Suppressor macrophage treated with lipopolysaccharide for 1 hour (primary cell): ENCODE data around the gene NUMB.

ENCODE experiments used
- DNase-seq, 3 donors: peaks; one replicate each; pipeline ENCODE4 v3.0.0-alpha.2; 2020 to 2022

NUMB gene

DNA sequence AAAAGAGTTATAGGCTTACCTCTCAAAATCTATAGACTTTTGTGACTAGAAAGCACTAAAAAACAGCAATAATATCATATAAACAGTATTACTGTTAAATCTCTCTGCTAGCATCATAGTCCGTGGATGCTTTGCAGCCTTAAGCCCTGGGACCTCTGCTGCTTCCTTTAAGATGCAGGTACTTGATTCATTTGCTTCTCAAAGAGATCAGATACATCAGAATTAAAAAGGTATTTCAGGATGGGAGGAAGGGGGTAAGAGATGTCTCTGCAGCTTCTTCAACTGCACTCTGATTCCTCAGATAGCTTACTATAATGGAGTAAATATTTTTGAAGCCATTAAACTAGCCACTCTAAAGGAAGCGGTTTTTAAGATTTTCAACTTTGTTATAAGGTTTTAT is 171.7 kb downstream of the NUMB start:
- no peak for DNase-seq

DNA sequence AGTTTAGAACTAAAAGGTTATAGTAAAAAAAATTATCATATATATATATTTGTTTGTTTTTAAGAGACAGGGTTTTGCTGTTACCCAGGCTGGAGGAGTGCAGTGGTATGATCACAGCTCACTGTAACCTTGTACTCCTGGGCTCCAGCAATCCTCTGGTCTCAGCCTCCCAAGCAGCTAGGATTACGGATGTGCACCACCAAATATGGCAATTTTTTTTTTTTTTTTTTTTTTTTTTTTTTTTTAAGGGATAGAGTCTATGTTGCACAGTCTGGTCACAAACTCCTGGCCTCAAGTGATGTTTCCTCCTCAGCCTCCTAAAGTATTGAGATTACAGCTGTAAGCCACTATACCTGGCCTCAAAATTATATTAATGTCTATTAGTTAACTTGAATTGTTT is 172.4 kb downstream of the NUMB start:
- DNase-seq: no peak

DNA sequence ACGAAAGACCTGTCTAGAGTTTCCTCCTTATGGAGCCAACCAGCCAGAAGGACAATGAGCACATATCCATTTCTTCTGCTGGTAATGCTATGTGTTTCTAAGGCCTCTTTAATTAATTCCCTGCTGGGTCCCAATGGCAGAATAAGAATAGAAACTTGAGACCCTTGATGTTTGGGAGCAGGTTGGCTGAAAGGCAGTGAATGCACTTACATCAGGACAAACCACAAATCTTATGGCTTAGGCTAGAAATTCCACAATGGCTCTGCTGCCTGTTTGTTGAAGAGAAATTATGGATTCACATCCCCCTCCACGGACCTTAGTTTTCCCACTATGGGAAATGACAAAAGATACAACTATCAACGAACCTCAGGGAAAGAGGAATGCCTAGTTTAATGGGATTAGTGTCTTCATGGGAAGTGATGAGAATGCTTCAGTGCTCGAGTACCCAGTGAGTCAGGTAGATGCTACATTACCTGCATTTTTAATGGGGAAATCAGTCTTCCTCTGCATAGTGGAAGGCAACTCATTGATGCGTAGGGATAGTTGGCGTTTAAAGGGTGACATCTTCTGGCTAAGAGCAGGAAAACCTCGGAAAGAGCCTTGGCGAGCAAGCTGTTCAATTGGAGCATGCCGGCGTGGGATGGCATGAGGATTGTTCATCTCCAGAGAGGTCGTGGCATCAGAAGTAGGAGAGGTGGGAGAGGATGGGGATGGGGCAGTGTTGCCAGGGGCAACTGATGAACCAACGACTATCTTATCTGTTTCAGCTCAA is 174.6 kb downstream of the NUMB start:
- DNase-seq: no peak

GRCh38 chr14:73280903-73281302 is 177.4 kb downstream of the NUMB start:
- no peak for DNase-seq

DNA sequence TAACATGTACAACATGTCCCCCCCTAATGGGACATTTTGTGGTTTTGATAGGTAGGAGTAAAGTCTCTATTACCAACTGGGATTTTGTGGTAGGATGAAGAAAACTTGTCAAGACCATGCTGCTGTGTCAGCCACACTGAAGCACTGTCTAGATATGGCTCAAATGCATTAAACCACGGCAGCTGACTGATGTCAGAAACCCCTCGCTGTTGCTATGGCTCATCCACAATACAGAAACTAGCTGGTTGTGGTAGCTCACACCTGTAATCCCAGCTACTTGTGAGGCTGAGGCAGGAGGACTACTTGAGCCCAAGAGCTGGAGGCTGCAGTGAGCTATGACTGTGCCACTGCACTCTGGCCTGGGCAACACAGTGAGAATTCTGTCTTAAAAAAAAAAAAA is 181.0 kb downstream of the NUMB start:
- DNase-seq: no peak

GRCh38 chr14:73276836-73277235 is 181.5 kb downstream of the NUMB start:
- no peak for DNase-seq

DNA sequence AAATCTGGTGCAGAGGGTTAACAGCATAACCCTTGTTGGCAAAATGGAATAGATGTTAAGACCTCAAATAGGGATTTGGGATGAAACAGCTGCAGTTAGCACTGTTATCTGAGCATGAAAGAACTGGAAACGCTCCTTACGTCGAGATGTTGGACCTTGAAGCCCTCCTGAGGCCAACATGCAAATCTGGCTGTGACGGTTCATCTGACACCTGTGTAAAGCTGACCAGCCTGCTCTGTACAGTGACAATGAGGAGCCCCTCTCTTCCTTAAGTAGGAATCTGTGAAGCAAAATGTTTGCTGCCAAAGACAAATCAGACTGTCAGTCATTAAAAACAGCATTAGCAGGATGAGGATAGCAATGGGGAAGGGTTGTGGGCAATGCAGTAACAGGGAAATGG is 184.5 kb downstream of the NUMB start:
- DNase-seq: no peak

DNA sequence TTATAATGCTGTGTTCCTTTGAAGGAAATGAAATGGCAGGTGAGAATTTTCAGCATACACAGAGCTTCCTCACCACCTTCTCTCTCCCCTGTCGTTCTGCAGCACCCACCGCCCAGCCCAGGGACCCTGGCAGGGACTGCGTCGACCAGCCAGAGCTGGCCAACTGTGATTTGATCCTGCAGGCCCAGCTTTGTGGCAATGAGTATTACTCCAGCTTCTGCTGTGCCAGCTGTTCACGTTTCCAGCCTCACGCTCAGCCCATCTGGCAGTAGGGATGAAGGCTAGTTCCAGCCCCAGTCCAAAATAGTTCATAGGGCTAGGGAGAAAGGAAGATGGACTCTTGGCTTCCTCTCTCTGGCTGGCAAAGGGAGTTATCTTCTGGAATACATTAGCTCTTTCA is 186.0 kb downstream of the NUMB start:
- no peak for DNase-seq

DNA sequence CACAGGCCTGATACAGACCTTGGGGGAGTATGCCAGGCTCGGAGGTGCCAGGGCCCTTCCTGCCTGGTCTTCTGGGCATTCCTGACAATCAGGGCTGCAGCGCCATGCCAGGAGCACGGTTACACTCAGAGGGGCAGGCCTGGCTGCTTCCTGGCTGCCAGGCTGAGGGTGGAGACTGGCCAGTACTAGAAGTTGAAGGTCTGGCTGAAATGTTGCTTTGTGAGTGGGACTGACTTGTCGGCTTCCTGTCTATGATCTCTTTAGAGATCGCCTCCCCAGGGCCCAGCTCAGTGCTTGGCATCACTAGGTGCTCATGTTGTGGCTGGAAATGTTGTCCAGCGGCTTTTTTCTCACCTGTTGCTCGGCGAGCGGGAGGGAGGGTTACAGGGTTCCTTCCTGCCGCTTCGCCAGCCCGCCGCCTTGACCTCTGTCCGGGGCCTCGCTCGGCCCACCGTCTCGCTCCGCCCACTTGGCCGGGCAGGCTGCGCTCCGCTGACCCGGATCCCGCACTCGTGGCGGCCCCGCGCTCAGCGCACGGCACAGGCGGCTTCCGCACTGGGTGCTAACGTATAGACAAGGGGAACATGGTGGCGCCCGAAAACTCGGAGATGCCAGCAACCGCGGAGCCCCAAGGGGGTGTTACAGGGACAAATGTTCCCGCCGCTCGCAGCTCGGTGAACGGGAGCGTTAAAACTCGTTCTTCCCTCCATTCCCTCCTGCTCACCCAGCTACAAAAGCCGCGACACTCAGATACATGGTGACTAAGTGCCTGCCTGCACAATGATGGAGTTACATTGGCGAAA is 188.4 kb downstream of the NUMB start:
- peak in 2 of 3 donors; percentile 39 to 68 for DNase-seq

- no peak for DNase-seq
Measured at GRCh38 chr14:73267474-73267873, 190.9 kb downstream of the NUMB start.

DNA sequence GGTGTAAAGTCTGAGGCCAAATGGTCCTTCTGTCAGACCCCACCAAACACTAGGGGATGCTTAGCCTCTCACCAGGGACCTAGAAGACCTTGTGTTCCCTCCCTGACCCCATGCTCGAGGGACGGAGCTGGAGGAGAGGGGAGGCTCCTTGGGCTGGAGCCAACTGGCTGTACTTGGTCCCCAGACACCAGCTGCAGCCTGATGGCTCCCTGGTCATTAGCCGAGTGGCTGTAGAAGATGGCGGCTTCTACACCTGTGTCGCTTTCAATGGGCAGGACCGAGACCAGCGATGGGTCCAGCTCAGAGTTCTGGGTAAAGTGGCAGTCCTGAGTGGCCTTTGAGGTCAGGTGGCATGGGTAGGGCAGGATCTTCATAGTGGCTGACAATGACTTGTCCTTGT is 192.0 kb downstream of the NUMB start:
- no peak for DNase-seq

DNA sequence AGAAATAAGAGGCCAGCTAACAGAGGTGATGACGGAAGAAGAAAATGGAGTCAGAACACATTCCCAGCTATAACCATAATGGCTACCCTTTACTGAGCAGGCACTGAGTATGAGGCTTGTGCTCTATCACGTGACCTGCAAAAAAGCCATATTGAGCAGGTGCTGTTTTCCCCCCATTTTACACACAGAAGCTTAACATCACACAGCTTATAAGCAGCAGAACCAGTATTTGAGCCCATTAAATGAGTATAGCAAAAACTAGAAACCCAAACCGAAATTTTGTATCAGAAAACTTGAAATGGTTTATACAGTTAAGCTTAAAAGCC is 192.7 kb downstream of the NUMB start:
- no peak for DNase-seq

DNA sequence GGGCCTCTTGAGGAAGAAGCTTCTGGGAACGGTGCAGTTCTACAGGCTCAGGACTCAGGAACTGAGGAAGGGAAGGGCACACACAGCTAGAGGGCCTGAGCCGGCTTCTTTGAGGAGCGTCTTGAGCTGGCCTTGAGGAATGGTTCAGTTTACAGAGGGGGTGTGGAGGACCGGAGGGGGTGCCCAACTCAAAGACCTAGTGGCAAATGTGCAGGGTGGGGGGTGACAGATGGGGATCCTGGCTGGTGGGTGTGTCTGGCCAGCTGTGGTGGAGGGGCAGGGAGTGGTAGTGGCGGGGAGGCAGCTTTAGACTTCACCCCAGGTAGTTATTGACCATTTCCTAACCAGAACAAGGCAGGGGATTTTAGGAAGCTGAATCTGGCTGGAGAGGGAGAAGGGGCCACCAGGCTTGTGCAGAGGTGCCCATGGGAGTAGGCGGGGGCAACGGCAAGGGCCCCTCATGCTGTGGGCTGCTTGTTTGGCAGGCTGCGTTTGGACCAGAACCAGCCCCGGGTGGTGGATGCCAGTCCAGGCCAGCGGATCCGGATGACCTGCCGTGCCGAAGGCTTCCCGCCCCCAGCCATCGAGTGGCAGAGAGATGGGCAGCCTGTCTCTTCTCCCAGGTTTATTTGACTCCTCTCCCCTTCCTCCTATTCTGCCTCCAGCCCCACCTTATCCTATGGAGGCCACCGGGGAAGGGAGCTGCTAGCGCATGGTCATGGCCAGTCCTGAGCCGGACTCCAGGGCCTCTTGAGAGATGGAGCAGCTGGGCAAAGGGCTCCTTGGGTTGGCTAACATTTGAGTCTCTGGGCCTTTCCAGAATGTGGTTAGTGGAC is 193.2 kb downstream of the NUMB start:
- DNase-seq: no peak

DNA sequence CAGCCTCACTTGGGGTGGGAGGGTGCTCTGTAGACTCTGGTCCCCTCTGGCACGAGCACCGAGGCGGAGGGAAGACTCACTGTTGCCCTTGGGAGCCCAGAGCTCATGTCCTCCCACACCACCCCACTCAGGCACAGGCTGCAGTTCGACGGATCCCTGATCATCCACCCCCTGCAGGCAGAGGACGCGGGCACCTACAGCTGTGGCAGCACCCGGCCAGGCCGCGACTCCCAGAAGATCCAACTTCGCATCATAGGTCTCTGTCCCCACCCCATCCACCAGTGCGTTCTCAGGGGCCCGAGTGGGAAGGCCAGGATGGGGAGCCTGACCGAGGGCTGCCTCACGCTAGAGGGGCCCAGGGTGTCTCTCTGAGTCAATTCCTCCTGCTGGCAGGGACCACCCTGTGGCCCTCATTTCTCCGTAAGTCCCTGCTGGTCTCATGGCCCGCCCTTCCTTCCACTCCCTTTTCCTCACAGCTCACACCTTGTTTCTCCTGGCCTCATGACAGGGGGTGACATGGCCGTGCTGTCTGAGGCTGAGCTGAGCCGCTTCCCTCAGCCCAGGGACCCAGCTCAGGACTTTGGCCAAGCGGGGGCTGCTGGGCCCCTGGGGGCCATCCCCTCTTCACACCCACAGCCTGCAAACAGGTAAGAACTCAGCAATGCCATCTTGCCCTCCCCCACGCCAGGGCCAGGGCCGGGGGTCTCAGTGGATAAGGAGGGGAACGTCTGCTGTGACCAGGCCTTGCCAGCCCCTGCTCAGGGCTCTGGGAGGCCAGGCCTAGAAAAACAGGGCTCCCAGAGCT is 194.1 kb downstream of the NUMB start:
- DNase-seq: no peak

- DNase-seq: no peak
Measured at GRCh38 chr14:73263606-73264005, 194.7 kb downstream of the NUMB start.

DNA sequence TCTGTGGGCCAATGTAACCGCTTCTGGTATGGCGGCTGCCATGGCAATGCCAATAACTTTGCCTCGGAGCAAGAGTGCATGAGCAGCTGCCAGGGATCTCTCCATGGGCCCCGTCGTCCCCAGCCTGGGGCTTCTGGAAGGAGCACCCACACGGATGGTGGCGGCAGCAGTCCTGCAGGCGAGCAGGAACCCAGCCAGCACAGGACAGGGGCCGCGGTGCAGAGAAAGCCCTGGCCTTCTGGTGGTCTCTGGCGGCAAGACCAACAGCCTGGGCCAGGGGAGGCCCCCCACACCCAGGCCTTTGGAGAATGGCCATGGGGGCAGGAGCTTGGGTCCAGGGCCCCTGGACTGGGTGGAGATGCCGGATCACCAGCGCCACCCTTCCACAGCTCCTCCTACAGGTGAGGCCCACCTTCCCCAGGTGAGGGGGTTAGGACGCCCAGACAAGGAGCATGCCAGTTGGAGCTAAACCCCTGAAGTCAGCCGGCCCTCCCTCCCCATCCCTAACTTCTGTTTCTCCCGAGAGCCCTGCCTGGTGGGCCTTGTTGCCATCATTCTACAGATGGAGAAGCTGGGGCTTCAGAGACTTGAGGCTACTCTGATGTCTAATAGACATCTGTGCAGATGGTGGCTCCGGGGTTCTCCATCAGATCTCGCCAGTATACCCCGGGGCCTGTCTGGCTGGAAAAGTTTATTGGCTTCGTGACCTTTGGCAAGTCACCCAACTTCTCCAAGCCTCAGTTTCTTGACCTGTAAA is 195.7 kb downstream of the NUMB start:
- no peak for DNase-seq

DNA sequence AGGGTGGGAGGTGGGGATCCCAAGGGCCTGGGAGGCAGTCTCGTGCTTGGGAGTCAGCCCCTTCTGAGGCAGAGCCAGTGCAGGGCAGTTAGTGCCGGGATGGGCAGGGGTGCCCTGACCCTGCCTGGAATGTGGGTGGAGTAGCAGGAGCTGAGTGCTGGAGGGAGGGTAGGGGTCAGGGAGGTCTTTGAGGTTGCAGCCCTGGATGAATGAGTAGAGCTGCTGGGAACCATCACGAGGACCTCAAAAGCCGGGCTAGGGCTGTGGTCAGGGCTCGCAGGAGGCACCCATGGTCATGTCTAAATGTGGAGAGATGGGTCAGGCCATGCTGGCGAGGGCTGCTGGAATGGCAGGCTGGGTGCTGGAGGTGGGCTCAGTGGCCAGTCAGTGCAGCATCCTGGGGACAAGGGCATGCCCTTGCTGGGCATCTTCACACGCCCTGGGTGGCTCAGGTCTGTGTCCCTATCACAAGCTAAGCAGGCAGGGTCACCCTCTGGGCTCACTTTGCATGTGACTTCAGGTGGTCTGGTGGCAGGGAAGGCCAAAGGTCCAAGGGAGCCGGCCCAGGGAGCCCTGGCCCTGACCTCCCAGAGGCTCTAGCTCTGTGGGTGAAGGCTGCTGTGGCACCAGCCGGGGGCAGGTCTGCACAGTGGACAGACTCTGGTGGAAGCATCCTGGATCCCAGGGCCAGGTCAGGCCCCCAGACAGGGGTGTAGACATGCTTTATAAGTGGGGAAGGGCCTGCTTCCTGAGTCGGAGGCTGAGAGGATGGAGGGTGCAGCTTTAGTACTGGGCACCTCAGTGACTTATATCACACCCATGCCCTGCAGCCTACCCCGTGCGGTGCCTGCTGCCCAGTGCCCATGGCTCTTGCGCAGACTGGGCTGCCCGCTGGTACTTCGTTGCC is 196.6 kb downstream of the NUMB start:
- DNase-seq: no peak

- DNase-seq: peak in 1 of 3 donors; percentile 38
Measured at GRCh38 chr14:73261075-73261474, 197.3 kb downstream of the NUMB start.

GRCh38 chr14:73260574-73260973 is 197.8 kb downstream of the NUMB start:
- DNase-seq: no peak

- DNase-seq: no peak
Measured at GRCh38 chr14:73259837-73260236, 198.5 kb downstream of the NUMB start.
